HG02763 (cell line): ENCODE measurements around the gene FHDC1.

Source experiments
- ATAC-seq: cut with Tn5 transposase; IDR thresholded peaks from one replicate; pipeline ENCODE4 v1.9.1; 2021; ENCODE audit warnings: mild to moderate bottlenecking, moderate library complexity; ENCODE audit not compliant: unreplicated experiment

The FHDC1 gene

GRCh38 chr4:152956650-152957436, 20.7 kb downstream of the FHDC1 start:
- ATAC-seq: no peak

- no peak for ATAC-seq
These were observed 21.5 kb downstream of the FHDC1 start for GRCh38 chr4:152957437-152958171.

- ATAC-seq: no peak
These were observed 23.0 kb downstream of the FHDC1 start for GRCh38 chr4:152959080-152959479.

- ATAC-seq: no peak
These were observed 24.0 kb downstream of the FHDC1 start for GRCh38 chr4:152960082-152960481.

- ATAC-seq: no peak
These were observed 25.1 kb downstream of the FHDC1 start for GRCh38 chr4:152961014-152961772.

- no peak for ATAC-seq
These were observed 25.6 kb downstream of the FHDC1 start for GRCh38 chr4:152961773-152962115.

GRCh38 chr4:152962150-152962549, 26.0 kb downstream of the FHDC1 start:
- no peak for ATAC-seq

- no peak for ATAC-seq
These were observed 28.2 kb downstream of the FHDC1 start for GRCh38 chr4:152964335-152964734.

GRCh38 chr4:152965611-152966010, 29.5 kb downstream of the FHDC1 start:
- no peak for ATAC-seq

- ATAC-seq: no peak
These were observed 31.8 kb downstream of the FHDC1 start for GRCh38 chr4:152967907-152968306.

- ATAC-seq: no peak
These were observed 32.8 kb downstream of the FHDC1 start for GRCh38 chr4:152968806-152969394.

- ATAC-seq: no peak
These were observed 34.1 kb downstream of the FHDC1 start for GRCh38 chr4:152970102-152970820.

GRCh38 chr4:152971053-152971452, 34.9 kb downstream of the FHDC1 start:
- ATAC-seq: no peak

GRCh38 chr4:152972821-152973628, 36.9 kb downstream of the FHDC1 start:
- no peak for ATAC-seq

GRCh38 chr4:152973629-152974467, 37.7 kb downstream of the FHDC1 start:
- no peak for ATAC-seq

- ATAC-seq: no peak
These were observed 38.6 kb downstream of the FHDC1 start for GRCh38 chr4:152974468-152975379.

GRCh38 chr4:152975380-152976211, 39.5 kb downstream of the FHDC1 start:
- no peak for ATAC-seq
